Measurements from ENCODE around the gene CHMP4B.

GRCh38 chr20:33850159-33850558 is 39.0 kb downstream of the CHMP4B start:
- TF ChIP-seq CTCF (IDR thresholded peaks at IDR 0.05): no peak
- TF ChIP-seq CBX8 (IDR thresholded peaks at IDR 0.05): no peak
- no peak for TF ChIP-seq RCOR1 (IDR thresholded peaks at IDR 0.05; ENCODE audit: low read depth, low read length)
- no peak for TF ChIP-seq MAX (IDR thresholded peaks at IDR 0.05)
- no peak for TF ChIP-seq EHMT2 (IDR thresholded peaks at IDR 0.05; ENCODE audit: low read depth)
- no peak for TF ChIP-seq MYC (IDR thresholded peaks at IDR 0.05; ENCODE audit: borderline replicate concordance, low read length)
- TF ChIP-seq GATA3 (IDR thresholded peaks at IDR 0.05; ENCODE audit: borderline replicate concordance): no peak
- TF ChIP-seq USF2 (IDR thresholded peaks at IDR 0.05): no peak
- no peak for TF ChIP-seq MAFK (IDR thresholded peaks at IDR 0.05; ENCODE audit: partially characterized antibody)
- TF ChIP-seq PBX3 (IDR thresholded peaks at IDR 0.05): no peak
